Peyer's patch (tissue), 4 donors: Measurements from ENCODE around the gene FAAP100. TPM values are rescaled to one million over a fixed set of nuclear protein-coding genes. Genes with fewer than 3 reads are reported as not detected.

Source experiments
- DNase-seq, 3 donors: peaks; one replicate each; pipeline ENCODE4 v3.0.0-alpha.2; 2017 to 2019
- H3K27ac ChIP-seq, 4 donors: fragments of 200-600 bp; sonication (generic); one replicate each; pipeline ENCODE4 v1.5.1; 2016 to 2019
- H3K27me3 ChIP-seq, 2 donors: fragments of 200-600 bp; sonication (generic); one replicate each; pipeline ENCODE4 v1.5.1; 2019
- H3K36me3 ChIP-seq, 3 donors: fragments of 200-600 bp; sonication (generic); one replicate each; pipeline ENCODE4 v1.5.1; 2016 to 2019
- H3K4me1 ChIP-seq, 4 donors: fragments of 200-600 bp; sonication (generic); one replicate each; pipeline ENCODE4 v1.5.1; 2016 to 2019
- H3K4me3 ChIP-seq, 4 donors: fragments of 200-600 bp; sonication (generic); 1 replicate in 3 of 4; 2 replicates in 1 of 4; pipeline ENCODE4 v1.5.1; 2016 to 2019; ENCODE audit warnings: mild to moderate bottlenecking in 1 of 4
- H3K9me3 ChIP-seq, 4 donors: fragments of 200-600 bp; sonication (generic); one replicate each; pipeline ENCODE4 v1.5.1; 2016 to 2019; ENCODE audit warnings: mild to moderate bottlenecking in 1 of 4
- POLR2A ChIP-seq, 2 donors: fragments of 450-650 bp; IDR thresholded peaks; one replicate each; pipeline ENCODE4 v1.5.1; 2017; ENCODE audit warnings: antibody characterized with exemption in 2 of 2, mild to moderate bottlenecking in 2 of 2, moderate library complexity in 2 of 2
- total RNA-seq, 4 donors: library from RNA; depleted of rRNA; stranded (reverse); fragments of >200 nt; gene quantifications; one replicate each; pipeline ENCODE4 v1.1.0, GENCODE V29; 2016
- TF ChIP-seq, protein P1 (sequence below), 6 experiments: fragments of 450-650 bp in 4 of 6; fragments of 200-600 bp in 2 of 6; sonication (generic) in 1 of 6; IDR thresholded peaks; one replicate each; pipeline ENCODE4 v1.5.1; 2017 to 2019; ENCODE audit warnings: antibody characterized with exemption in 6 of 6, mild to moderate bottlenecking in 3 of 6, moderate library complexity in 1 of 6

The FAAP100 gene
- total RNA-seq, 4 donors from 2014 or later: 38.2 to 66.9 (median 52.2) TPM

- peak within 1 kb of the TSS; percentile 71 to 99 (median 90) for H3K4me3 ChIP-seq
- H3K36me3 ChIP-seq: peaks cover 0 to 39% (median 0%) of the 10 kb centered on the region in 3 donors
- TF ChIP-seq, protein P1, sequence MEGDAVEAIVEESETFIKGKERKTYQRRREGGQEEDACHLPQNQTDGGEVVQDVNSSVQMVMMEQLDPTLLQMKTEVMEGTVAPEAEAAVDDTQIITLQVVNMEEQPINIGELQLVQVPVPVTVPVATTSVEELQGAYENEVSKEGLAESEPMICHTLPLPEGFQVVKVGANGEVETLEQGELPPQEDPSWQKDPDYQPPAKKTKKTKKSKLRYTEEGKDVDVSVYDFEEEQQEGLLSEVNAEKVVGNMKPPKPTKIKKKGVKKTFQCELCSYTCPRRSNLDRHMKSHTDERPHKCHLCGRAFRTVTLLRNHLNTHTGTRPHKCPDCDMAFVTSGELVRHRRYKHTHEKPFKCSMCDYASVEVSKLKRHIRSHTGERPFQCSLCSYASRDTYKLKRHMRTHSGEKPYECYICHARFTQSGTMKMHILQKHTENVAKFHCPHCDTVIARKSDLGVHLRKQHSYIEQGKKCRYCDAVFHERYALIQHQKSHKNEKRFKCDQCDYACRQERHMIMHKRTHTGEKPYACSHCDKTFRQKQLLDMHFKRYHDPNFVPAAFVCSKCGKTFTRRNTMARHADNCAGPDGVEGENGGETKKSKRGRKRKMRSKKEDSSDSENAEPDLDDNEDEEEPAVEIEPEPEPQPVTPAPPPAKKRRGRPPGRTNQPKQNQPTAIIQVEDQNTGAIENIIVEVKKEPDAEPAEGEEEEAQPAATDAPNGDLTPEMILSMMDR (IDR thresholded peaks at IDR 0.05): no peak
- peak; percentile 99 for TF ChIP-seq POLR2A (IDR thresholded peaks at IDR 0.05)
- no peaks in the 10 kb centered on the region for H3K9me3 ChIP-seq
- peaks cover 0 to 37% (median 20%) of the 10 kb centered on the region in 4 donors for H3K4me1 ChIP-seq
- peak; percentile 91 to 96 (median 95) for DNase-seq
- H3K27me3 ChIP-seq: no peaks in the 10 kb centered on the region
- peak within 1 kb of the TSS; percentile 98 to 100 (median 100) for H3K27ac ChIP-seq
Measured at GRCh38 chr17:81512562-81513371, 39.4 kb downstream of the FAAP100 start, which contains the start of gene ACTG1. TSS of gene ACTG1 (minus strand) at chr17:81512799. CDS start at chr17:81512354, 445 bp downstream.

GRCh38 chr17:81511804-81512561 is 40.2 kb downstream of the FAAP100 start:
- H3K9me3 ChIP-seq: no peaks in the 10 kb centered on the region
- peak overlapping the region; percentile 98 to 100 (median 100) for H3K27ac ChIP-seq
- peak in 2 of 3 donors; percentile 63 to 66 for DNase-seq
- peak overlapping the region; percentile 71 to 99 (median 90) for H3K4me3 ChIP-seq
- H3K27me3 ChIP-seq: no peaks in the 10 kb centered on the region
- peaks cover 0 to 29% (median 18%) of the 10 kb centered on the region in 4 donors for H3K4me1 ChIP-seq
- H3K36me3 ChIP-seq: peaks cover 0 to 39% (median 0%) of the 10 kb centered on the region in 3 donors
- TF ChIP-seq POLR2A (IDR thresholded peaks at IDR 0.05): no peak
- TF ChIP-seq, protein P1 (IDR thresholded peaks at IDR 0.05): no peak

GRCh38 chr17:81511554-81511803 is 40.7 kb downstream of the FAAP100 start:
- peaks cover 0 to 39% (median 0%) of the 10 kb centered on the region in 3 donors for H3K36me3 ChIP-seq
- peak overlapping the region; percentile 71 to 99 (median 90) for H3K4me3 ChIP-seq
- H3K27ac ChIP-seq: peak overlapping the region; percentile 98 to 100 (median 100)
- peaks cover 0 to 24% (median 13%) of the 10 kb centered on the region in 4 donors for H3K4me1 ChIP-seq
- H3K9me3 ChIP-seq: no peaks in the 10 kb centered on the region
- TF ChIP-seq, protein P1 (IDR thresholded peaks at IDR 0.05): no peak
- TF ChIP-seq POLR2A (IDR thresholded peaks at IDR 0.05): no peak
- no peaks in the 10 kb centered on the region for H3K27me3 ChIP-seq
- DNase-seq: no peak

DNA sequence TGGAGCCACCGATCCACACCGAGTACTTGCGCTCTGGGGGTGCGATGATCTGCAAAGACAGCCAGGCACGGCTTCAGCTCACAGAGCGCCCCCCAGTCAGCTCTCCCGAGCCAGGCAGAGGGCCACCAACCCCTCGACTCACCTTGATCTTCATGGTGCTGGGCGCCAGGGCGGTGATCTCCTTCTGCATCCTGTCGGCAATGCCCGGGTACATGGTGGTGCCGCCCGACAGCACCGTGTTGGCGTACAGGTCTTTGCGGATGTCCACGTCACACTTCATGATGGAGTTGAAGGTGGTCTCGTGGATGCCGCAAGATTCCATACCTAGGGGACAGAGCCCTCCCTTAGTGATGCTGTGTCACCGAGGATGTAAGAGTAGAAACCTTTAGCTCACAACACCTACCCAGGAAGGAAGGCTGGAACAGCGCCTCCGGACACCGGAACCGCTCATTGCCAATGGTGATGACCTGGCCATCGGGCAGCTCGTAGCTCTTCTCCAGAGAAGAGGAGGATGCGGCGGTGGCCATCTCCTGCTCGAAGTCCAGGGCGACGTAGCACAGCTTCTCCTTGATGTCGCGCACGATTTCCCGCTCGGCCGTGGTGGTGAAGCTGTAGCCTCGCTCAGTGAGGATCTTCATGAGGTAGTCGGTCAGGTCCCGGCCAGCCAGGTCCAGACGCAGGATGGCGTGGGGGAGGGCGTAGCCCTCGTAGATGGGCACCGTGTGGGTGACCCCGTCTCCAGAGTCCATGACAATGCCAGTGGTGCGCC is 41.2 kb downstream of the FAAP100 start:
- Histone ChIP-seq H3K4me1 (peaks cover 0 to 19% (median 10%) of the 10 kb centered on the region in 4 donors), H3K27me3 (no peaks in the 10 kb centered on the region), H3K4me3 (peak overlapping the region; percentile 71 to 99 (median 90)), H3K9me3 (no peaks in the 10 kb centered on the region), H3K36me3 (peaks cover 0 to 39% (median 0%) of the 10 kb centered on the region in 3 donors), H3K27ac (peak overlapping the region; percentile 98 to 100 (median 100))
- peak; percentile 58 to 68 (median 64) for DNase-seq
- TF ChIP-seq POLR2A (IDR thresholded peaks at IDR 0.05): no peak
- TF ChIP-seq, protein P1 (IDR thresholded peaks at IDR 0.05): no peak
